Measurements from ENCODE around the gene CGB5.
"Not testable (repeated sequence)": the region's sequence is repeated elsewhere in the genome, so short reads cannot be mapped to it uniquely, and the experiment has no call there.

Gene CGB5

GRCh38 chr19:49059053-49059452 lies 15.4 kb downstream of the CGB5 start:
- no peak for DNase-seq

GRCh38 chr19:49061000-49061399 lies 17.4 kb downstream of the CGB5 start:
- DNase-seq = no peak

- DNase-seq = no peak
Observed at GRCh38 chr19:49061445-49061844, 17.8 kb downstream of the CGB5 start.

GRCh38 chr19:49064029-49064629 lies 20.5 kb downstream of the CGB5 start:
- no peak for DNase-seq

GRCh38 chr19:49064768-49065611 lies 21.3 kb downstream of the CGB5 start, which contains the start of gene NTF4:
TSS of gene NTF4 (minus strand) at chr19:49064818. CDS start at chr19:49061997, 2,821 bp downstream.
- no peak for DNase-seq

- no peak for DNase-seq
Observed at GRCh38 chr19:49065905-49066512, 22.4 kb downstream of the CGB5 start.

GRCh38 chr19:49067554-49067953 lies 23.9 kb downstream of the CGB5 start:
- no peak for DNase-seq

- no peak for DNase-seq
Observed at GRCh38 chr19:49069026-49069425, 25.4 kb downstream of the CGB5 start.

- no peak for DNase-seq
Observed at GRCh38 chr19:49070416-49070815, 26.8 kb downstream of the CGB5 start.

GRCh38 chr19:49071860-49072547 lies 28.4 kb downstream of the CGB5 start:
- no peak for DNase-seq

- no peak for DNase-seq
Observed at GRCh38 chr19:49073514-49074378, 30.1 kb downstream of the CGB5 start.

- not testable (repeated sequence) for DNase-seq
Observed at GRCh38 chr19:49074869-49075268, 31.2 kb downstream of the CGB5 start.

- no peak for DNase-seq
Observed at GRCh38 chr19:49080392-49080791, 36.7 kb downstream of the CGB5 start.

- no peak for DNase-seq
Observed at GRCh38 chr19:49081273-49081672, 37.6 kb downstream of the CGB5 start.

GRCh38 chr19:49084206-49085019 lies 40.8 kb downstream of the CGB5 start:
- DNase-seq = no peak

- DNase-seq = peak; percentile 100
Observed at GRCh38 chr19:49085020-49085867, 41.6 kb downstream of the CGB5 start, which contains the start of gene SNRNP70. TSS of gene SNRNP70 (plus strand) at chr19:49085451. CDS start at chr19:49086415, 964 bp downstream.

- DNase-seq = no peak
Observed at GRCh38 chr19:49085868-49086232, 42.2 kb downstream of the CGB5 start.

GRCh38 chr19:49086296-49086695 lies 42.6 kb downstream of the CGB5 start:
- no peak for DNase-seq

- DNase-seq = no peak
Observed at GRCh38 chr19:49091391-49092038, 47.9 kb downstream of the CGB5 start.

- DNase-seq = no peak
Observed at GRCh38 chr19:49092686-49093085, 49.0 kb downstream of the CGB5 start.

Data from activated gamma-delta T cell (primary cell).